Measurements from ENCODE around the gene IQGAP2. TPM values are rescaled to one million over a fixed set of nuclear protein-coding genes. Genes with fewer than 3 reads are reported as not detected.
"Not testable (repeated sequence)": the region's sequence is repeated elsewhere in the genome, so short reads cannot be mapped to it uniquely, and the experiment has no call there.

The IQGAP2 gene
- total RNA-seq, 1 experiment from 2014 or later = 0.17 TPM

GRCh38 chr5:76716456-76717157 is 313.5 kb downstream of the IQGAP2 start:
- no peak for DNase-seq (ENCODE audit: low read depth)

- no peak for DNase-seq (ENCODE audit: low read depth)
Observed at GRCh38 chr5:76717222-76718083, 314.4 kb downstream of the IQGAP2 start.

- DNase-seq (ENCODE audit: low read depth) = no peak
Observed at GRCh38 chr5:76718381-76718832, 315.3 kb downstream of the IQGAP2 start.

DNA sequence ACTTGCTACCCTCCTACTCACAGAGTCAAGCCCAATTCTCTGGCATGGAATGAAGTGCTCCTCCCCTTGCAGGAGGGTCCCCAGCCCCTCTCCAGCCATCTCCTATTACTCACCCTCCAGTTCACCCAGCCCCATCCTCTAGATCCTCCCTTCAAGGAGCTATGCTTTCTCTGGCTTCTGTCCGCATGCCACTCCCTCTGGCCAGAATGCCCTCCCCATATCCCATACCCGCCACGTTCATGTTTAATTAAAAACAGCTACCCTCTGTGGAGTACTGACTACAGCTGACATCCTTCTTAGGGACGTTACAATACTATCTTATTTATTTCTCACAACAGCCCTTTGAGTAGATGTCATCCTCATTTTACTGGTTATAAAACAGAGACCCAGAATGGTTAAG is 315.8 kb downstream of the IQGAP2 start:
- no peak for DNase-seq (ENCODE audit: low read depth)

DNA sequence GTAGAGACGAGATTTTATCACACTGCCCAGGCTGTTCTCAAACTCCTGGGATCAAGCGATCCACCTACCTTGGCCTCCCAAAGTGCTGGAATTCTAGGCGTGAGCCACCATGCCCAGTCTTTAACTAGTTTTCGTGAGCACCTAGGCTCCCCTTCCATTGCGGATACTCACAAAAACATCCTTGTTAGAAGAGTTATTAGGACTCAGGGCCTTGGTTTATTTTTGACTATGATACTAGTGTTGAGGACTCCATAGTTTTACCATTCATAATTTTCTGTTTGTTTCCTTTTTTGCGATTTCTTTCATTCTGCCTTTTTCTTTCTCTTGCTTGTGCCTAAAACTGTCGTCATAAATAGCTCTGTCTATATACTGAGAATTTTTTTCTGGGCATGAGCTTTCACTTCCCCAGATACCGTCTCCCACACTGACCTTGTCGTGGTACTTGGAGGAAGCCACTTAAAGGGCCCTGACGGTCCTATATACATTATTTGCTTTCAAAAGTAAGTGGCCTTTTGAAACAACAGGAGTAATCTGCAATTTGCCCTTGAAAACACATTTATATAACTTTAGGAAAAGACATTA is 318.0 kb downstream of the IQGAP2 start:
- no peak for DNase-seq (ENCODE audit: low read depth)

DNA sequence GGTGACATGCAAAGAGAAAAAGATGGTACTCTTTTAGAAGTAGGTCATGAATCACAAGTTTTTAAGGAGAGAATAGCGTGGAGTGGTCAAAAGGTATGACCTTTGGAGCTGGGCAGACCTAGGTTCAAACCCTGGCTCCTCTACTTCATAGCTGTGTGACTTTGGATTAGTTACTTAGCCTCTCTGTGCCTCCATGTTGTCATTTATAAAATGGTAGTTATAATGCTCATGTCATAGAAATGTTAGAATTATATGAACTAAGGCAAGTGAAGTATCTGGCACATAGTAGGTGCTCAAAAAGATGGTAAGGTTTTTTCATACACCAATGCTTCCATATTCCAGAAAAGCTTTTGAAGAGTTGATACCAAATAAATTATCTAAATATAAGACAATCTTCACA is 320.2 kb downstream of the IQGAP2 start:
- DNase-seq (ENCODE audit: low read depth) = no peak

DNA sequence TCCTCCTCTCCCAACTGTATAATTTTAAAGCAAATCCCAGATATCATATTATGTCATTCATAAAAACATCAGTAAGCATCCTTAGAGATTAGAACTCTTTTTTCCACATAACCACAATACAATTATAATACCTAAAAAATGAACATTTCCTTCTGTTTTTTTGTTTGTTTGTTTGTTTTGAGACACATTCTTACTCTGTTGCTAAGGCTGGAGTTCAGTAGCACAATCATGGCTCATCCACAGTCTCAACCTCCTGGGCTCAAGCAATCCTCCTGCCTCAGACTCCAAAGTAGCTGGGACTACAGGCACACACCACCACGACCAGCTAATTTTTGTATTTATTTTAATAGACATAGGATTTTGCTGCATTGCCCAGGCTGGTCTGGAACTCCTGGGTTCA is 320.8 kb downstream of the IQGAP2 start:
- DNase-seq (ENCODE audit: low read depth) = peak; percentile 21

DNA sequence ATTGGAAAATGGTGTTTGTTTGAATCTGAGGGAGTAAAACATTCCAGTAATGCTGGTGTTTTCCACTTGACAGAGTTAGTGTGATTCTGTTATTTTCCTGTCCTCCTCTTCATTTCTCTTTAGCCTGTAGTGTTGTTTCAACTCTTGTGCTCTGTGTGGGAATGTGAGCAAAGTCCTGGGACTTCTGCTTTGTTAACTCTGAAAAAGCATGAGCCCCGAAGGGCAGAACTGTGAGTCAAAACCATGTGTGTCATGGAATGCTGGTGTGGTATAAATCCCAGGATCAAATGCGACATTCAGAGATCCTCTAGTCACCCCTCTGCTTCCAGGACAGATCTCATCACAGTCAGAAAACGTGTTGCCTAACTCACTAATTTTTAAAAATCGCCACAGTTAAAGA is 321.8 kb downstream of the IQGAP2 start:
- peak; percentile 64 for DNase-seq (ENCODE audit: low read depth)

GRCh38 chr5:76728965-76729364 is 325.9 kb downstream of the IQGAP2 start:
- DNase-seq (ENCODE audit: low read depth) = no peak

DNA sequence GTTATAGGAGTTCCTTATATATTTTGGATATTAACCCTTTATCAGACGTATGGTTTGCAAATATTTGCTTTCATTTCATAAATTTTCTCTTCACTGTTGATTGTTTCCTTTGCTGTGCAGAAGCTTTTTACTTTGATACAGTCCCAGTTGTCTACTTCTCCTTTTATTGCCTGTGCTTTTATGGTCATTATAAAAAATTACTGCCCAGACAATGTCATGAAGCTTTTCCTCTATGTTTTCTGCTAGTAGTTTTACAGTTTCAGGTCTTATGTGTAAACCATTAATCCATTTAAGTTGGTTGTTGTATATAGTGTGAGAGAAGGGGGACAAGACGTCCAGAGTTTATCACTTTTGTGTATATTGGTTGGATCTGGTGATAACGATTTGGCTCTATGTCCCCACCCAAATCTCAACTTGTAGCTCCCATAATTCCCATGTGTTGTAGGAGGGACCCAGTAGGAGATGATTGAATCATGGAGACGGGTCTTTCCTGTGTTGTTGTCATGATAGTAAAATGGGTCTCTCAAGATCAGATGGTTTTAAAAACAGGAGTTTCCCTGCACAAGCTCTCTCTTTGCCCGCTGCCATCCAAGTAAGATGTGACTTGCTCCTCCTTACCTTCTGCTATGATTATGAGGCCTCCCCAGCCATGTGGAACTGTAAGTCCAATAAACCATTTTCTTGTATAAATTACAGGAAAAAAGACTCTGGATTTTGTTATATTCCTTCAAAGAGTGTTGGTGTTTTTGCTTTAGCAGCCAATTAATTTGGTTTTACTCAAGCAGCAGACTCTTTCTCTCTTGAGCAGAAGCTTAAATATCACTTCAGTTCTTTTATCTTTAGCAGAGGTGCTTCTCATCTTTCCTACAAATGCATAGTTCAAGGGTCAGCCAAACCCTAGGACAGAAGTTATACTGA is 326.5 kb downstream of the IQGAP2 start:
- no peak for DNase-seq (ENCODE audit: low read depth)

- DNase-seq (ENCODE audit: low read depth) = no peak
Observed at GRCh38 chr5:76732405-76733048, 329.4 kb downstream of the IQGAP2 start.

- no peak for DNase-seq (ENCODE audit: low read depth)
Observed at GRCh38 chr5:76733049-76733417, 329.9 kb downstream of the IQGAP2 start.

GRCh38 chr5:76735762-76736545 is 332.9 kb downstream of the IQGAP2 start:
- DNase-seq (ENCODE audit: low read depth) = no peak

- no peak for DNase-seq (ENCODE audit: low read depth)
Observed at GRCh38 chr5:76736679-76737556, 333.8 kb downstream of the IQGAP2 start.

- no peak for DNase-seq (ENCODE audit: low read depth)
Observed at GRCh38 chr5:76737846-76738245, 334.8 kb downstream of the IQGAP2 start.

DNA sequence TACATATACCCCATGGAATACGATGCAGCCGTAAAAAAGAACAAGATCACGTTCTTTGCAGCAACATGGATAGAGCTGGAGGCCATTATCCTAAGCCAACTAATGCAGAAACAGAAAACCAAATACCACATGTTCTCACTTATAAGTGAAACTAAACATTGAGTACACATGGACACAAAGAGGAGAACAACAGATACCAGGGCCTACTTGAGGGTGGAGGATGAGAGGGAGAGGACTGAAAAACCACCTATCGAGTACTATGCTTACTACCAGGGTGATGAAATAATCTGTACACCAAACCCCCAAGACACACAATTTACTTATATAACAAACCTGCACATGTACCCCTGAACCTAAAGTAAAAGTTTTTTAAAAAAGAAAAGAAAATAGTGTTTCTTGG is 338.4 kb downstream of the IQGAP2 start:
- not testable (repeated sequence) for DNase-seq (ENCODE audit: low read depth)

DNA sequence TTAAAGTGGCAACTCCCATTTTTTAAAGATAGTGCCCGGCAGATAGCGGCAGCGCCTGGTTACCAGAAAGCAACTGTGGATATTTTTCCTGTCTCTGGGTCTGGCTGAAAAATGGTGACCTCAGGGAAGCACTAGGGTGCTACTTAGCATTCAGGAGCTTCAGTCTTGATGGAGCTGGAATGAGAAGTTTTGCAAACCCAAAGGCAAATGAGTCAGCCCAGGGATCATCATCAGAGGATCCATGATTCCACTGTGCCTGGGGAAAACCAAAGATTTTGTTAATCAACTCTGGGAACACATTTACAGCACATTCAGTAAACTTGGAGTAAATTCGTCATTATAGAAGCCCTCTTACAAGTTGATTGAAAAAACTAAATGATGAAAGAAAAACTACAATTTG is 339.5 kb downstream of the IQGAP2 start:
- DNase-seq (ENCODE audit: low read depth) = peak; percentile 40

- no peak for DNase-seq (ENCODE audit: low read depth)
Observed at GRCh38 chr5:76744632-76745031, 341.5 kb downstream of the IQGAP2 start.

- no peak for DNase-seq (ENCODE audit: low read depth)
Observed at GRCh38 chr5:76745670-76746069, 342.6 kb downstream of the IQGAP2 start.
